Nephron (organoid): ENCODE results near the gene INO80B.

Experiments
- H3K27ac Mint-ChIP-seq, 3 experiments: 2 replicates each; pipeline ENCODE4 v1.8.0; 2020; ENCODE audit warnings: mixed read lengths in 3 of 3, mild to moderate bottlenecking in 2 of 3, moderate library complexity in 1 of 3
- H3K27me3 Mint-ChIP-seq: 2 replicates; pipeline ENCODE4 v1.8.0; 2021; ENCODE audit warnings: low read depth, mild to moderate bottlenecking, moderate library complexity, mixed read lengths
- H3K36me3 Mint-ChIP-seq: 2 replicates; pipeline ENCODE4 v1.8.0; 2020; ENCODE audit warnings: low read depth, mixed read lengths
- H3K4me1 Mint-ChIP-seq: 2 replicates; pipeline ENCODE4 v1.8.0; 2020; ENCODE audit warnings: mixed read lengths
- H3K4me3 Mint-ChIP-seq, 3 experiments: 2 replicates each; pipeline ENCODE4 v1.8.0; 2020; ENCODE audit warnings: mild to moderate bottlenecking in 3 of 3, mixed read lengths in 3 of 3, moderate library complexity in 2 of 3
- H3K9me3 Mint-ChIP-seq: 2 replicates; pipeline ENCODE4 v1.8.0; 2020; ENCODE audit warnings: mixed read lengths
- CTCF ChIP-seq, 3 experiments: fragments of 200-600 bp; sonication (generic); IDR thresholded peaks; one replicate each; pipeline ENCODE4 v1.5.0; 2021; ENCODE audit warnings: antibody characterized with exemption in 3 of 3; ENCODE audit not compliant: unreplicated experiment in 3 of 3

The INO80B gene

GRCh38 chr2:74489906-74490305 is 35.0 kb downstream of the INO80B start:
- H3K27me3 Mint-ChIP-seq, result peaks cover 3% of the 10 kb centered on the region
- TF ChIP-seq CTCF (IDR thresholded peaks at IDR 0.05; ENCODE audit: unreplicated experiment in 3 of 3), result no peak
- H3K27ac Mint-ChIP-seq, result no peak overlapping the region
- no peaks in the 10 kb centered on the region for H3K9me3 Mint-ChIP-seq
- H3K4me1 Mint-ChIP-seq, result no peaks in the 10 kb centered on the region
- H3K4me3 Mint-ChIP-seq, result no peak overlapping the region
- H3K36me3 Mint-ChIP-seq, result peaks cover 58% of the 10 kb centered on the region

- H3K27ac Mint-ChIP-seq, result no peak overlapping the region
- no peaks in the 10 kb centered on the region for H3K4me1 Mint-ChIP-seq
- H3K4me3 Mint-ChIP-seq, result no peak overlapping the region
- peaks cover 23% of the 10 kb centered on the region for H3K27me3 Mint-ChIP-seq
- H3K9me3 Mint-ChIP-seq, result no peaks in the 10 kb centered on the region
- peaks cover 61% of the 10 kb centered on the region for H3K36me3 Mint-ChIP-seq
- no peak for TF ChIP-seq CTCF (IDR thresholded peaks at IDR 0.05; ENCODE audit: unreplicated experiment in 3 of 3)
These were observed 37.0 kb downstream of the INO80B start for GRCh38 chr2:74491648-74492544.

- Mint-ChIP-seq H3K9me3 (no peaks in the 10 kb centered on the region), H3K4me1 (peaks cover 5% of the 10 kb centered on the region)
These were observed 38.7 kb downstream of the INO80B start for GRCh38 chr2:74493546-74493945.

GRCh38 chr2:74495440-74495839 is 40.6 kb downstream of the INO80B start:
- TF ChIP-seq CTCF (IDR thresholded peaks at IDR 0.05; ENCODE audit: unreplicated experiment in 3 of 3), result no peak
- Mint-ChIP-seq H3K4me1 (peaks cover 12% of the 10 kb centered on the region), H3K36me3 (peaks cover 47% of the 10 kb centered on the region), H3K4me3 (no peak overlapping the region), H3K27me3 (peaks cover 58% of the 10 kb centered on the region), H3K27ac (no peak overlapping the region), H3K9me3 (no peaks in the 10 kb centered on the region)

More at GRCh38 chr2:74493546-74493945, 38.7 kb downstream of the INO80B start:
- Mint-ChIP-seq H3K27ac (no peak overlapping the region), H3K36me3 (peaks cover 60% of the 10 kb centered on the region), H3K4me3 (no peak overlapping the region), H3K27me3 (peaks cover 39% of the 10 kb centered on the region)
- no peak for TF ChIP-seq CTCF (IDR thresholded peaks at IDR 0.05; ENCODE audit: unreplicated experiment in 3 of 3)

GRCh38 chr2:74496997-74497776 is 42.3 kb downstream of the INO80B start:
- Mint-ChIP-seq H3K36me3 (peaks cover 29% of the 10 kb centered on the region), H3K9me3 (no peaks in the 10 kb centered on the region), H3K4me3 (peak overlapping the region; percentile 58 to 89 (median 87)), H3K27ac (no peak overlapping the region), H3K4me1 (peaks cover 28% of the 10 kb centered on the region), H3K27me3 (peaks cover 76% of the 10 kb centered on the region)
- no peak for TF ChIP-seq CTCF (IDR thresholded peaks at IDR 0.05; ENCODE audit: unreplicated experiment in 3 of 3)
